ENCODE data around the gene NBEAL1.

Gene NBEAL1

GRCh38 chr2:203070701-203071100 is 56.0 kb downstream of the NBEAL1 start:
- Histone ChIP-seq H3K4ac (ENCODE audit: low read length) (no peak overlapping the region), H3K18ac (ENCODE audit: low read length) (no peak overlapping the region), H3K9ac (ENCODE audit: low read depth, low read length, poor library complexity) (no peak overlapping the region), H3K14ac (ENCODE audit: low read length) (no peak overlapping the region), H3K23ac (ENCODE audit: low read depth, low read length, poor library complexity) (no peak overlapping the region), H3K27ac (replicated peaks; ENCODE audit: low read length) (no peak overlapping the region), H2BK15ac (ENCODE audit: low read length) (no peak overlapping the region), H3K9me3 (replicated peaks in 1 of 2; ENCODE audit: control insufficient read depth in 2 of 2, insufficient read depth in 1 of 2, low read depth in 1 of 2, low read length in 2 of 2) (peaks cover 3 to 26% of the 10 kb centered on the region in 2 donors), H3K4me1 (ENCODE audit: control insufficient read depth in 2 of 2, insufficient read depth in 1 of 2, low read depth in 1 of 2, low read length in 2 of 2) (no peaks in the 10 kb centered on the region), H4K8ac (ENCODE audit: low read depth, low read length) (no peak overlapping the region), H2AFZ (ENCODE audit: low read length) (no peak overlapping the region), H2BK5ac (ENCODE audit: low read length) (no peak overlapping the region), H2BK12ac (ENCODE audit: low read length) (no peak overlapping the region), H4K91ac (ENCODE audit: low read depth, low read length, poor library complexity) (no peak overlapping the region), H2AK5ac (ENCODE audit: low read depth, low read length) (no peak overlapping the region), H2BK120ac (ENCODE audit: low read depth, low read length) (no peak overlapping the region), H3K4me2 (ENCODE audit: insufficient read depth, low read length, poor library complexity, severe bottlenecking) (no peak overlapping the region), H3K4me3 (ENCODE audit: low read length in 2 of 2) (no peak overlapping the region), H3K79me1 (ENCODE audit: low read depth, low read length) (no peaks in the 10 kb centered on the region), H3K36me3 (replicated peaks in 1 of 2; ENCODE audit: control insufficient read depth in 2 of 2, insufficient read depth in 2 of 2, low read length in 2 of 2) (peaks cover 2 to 20% of the 10 kb centered on the region in 2 donors), H3K27me3 (ENCODE audit: control insufficient read depth in 3 of 3, insufficient read depth in 3 of 3, low read depth in 1 of 3, low read length in 3 of 3) (no peaks in the 10 kb centered on the region)
- no CpG with 5 or more reads among the region's 2 CpGs for WGBS, 2 donors (ENCODE audit: extremely low coverage in 2 of 2, insufficient read length in 2 of 2, insufficient replicate concordance in 1 of 2)
- DNase-seq (ENCODE audit: low spot score), result no peak

- no peak overlapping the region for H4K8ac ChIP-seq (ENCODE audit: low read depth, low read length)
Observed at GRCh38 chr2:203071148-203071547, 56.5 kb downstream of the NBEAL1 start.

GRCh38 chr2:203072371-203072770 is 57.7 kb downstream of the NBEAL1 start:
- Histone ChIP-seq H4K8ac (ENCODE audit: low read depth, low read length) (no peak overlapping the region), H3K18ac (ENCODE audit: low read length) (no peak overlapping the region), H3K27ac (replicated peaks; ENCODE audit: low read length) (no peak overlapping the region), H3K4ac (ENCODE audit: low read length) (no peak overlapping the region), H3K9me3 (replicated peaks in 1 of 2; ENCODE audit: control insufficient read depth in 2 of 2, insufficient read depth in 1 of 2, low read depth in 1 of 2, low read length in 2 of 2) (peaks cover 3 to 23% of the 10 kb centered on the region in 2 donors), H3K9ac (ENCODE audit: low read depth, low read length, poor library complexity) (no peak overlapping the region), H2BK120ac (ENCODE audit: low read depth, low read length) (no peak overlapping the region), H3K27me3 (ENCODE audit: control insufficient read depth in 3 of 3, insufficient read depth in 3 of 3, low read depth in 1 of 3, low read length in 3 of 3) (no peaks in the 10 kb centered on the region), H2BK5ac (ENCODE audit: low read length) (no peak overlapping the region), H3K23ac (ENCODE audit: low read depth, low read length, poor library complexity) (no peak overlapping the region), H3K4me1 (ENCODE audit: control insufficient read depth in 2 of 2, insufficient read depth in 1 of 2, low read depth in 1 of 2, low read length in 2 of 2) (no peaks in the 10 kb centered on the region), H3K4me3 (ENCODE audit: low read length in 2 of 2) (no peak overlapping the region), H3K14ac (ENCODE audit: low read length) (no peak overlapping the region), H3K36me3 (replicated peaks in 1 of 2; ENCODE audit: control insufficient read depth in 2 of 2, insufficient read depth in 2 of 2, low read length in 2 of 2) (peaks cover 2 to 20% of the 10 kb centered on the region in 2 donors), H4K91ac (ENCODE audit: low read depth, low read length, poor library complexity) (no peak overlapping the region), H2AFZ (ENCODE audit: low read length) (no peak overlapping the region), H2AK5ac (ENCODE audit: low read depth, low read length) (no peak overlapping the region), H3K79me1 (ENCODE audit: low read depth, low read length) (no peaks in the 10 kb centered on the region), H2BK15ac (ENCODE audit: low read length) (no peak overlapping the region), H3K4me2 (ENCODE audit: insufficient read depth, low read length, poor library complexity, severe bottlenecking) (no peak overlapping the region), H2BK12ac (ENCODE audit: low read length) (no peak overlapping the region)
- DNase-seq (ENCODE audit: low spot score), result no peak

More at GRCh38 chr2:203071148-203071547, 56.5 kb downstream of the NBEAL1 start:
- no peak overlapping the region for H2BK120ac ChIP-seq (ENCODE audit: low read depth, low read length)
- H3K23ac ChIP-seq (ENCODE audit: low read depth, low read length, poor library complexity), result no peak overlapping the region
- H4K91ac ChIP-seq (ENCODE audit: low read depth, low read length, poor library complexity), result no peak overlapping the region
- no peak overlapping the region for H3K4ac ChIP-seq (ENCODE audit: low read length)
- H2AFZ ChIP-seq (ENCODE audit: low read length), result no peak overlapping the region
- no peak overlapping the region for H2BK5ac ChIP-seq (ENCODE audit: low read length)
- H3K18ac ChIP-seq (ENCODE audit: low read length), result no peak overlapping the region
- peaks cover 3 to 23% of the 10 kb centered on the region in 2 donors for H3K9me3 ChIP-seq (replicated peaks in 1 of 2; ENCODE audit: control insufficient read depth in 2 of 2, insufficient read depth in 1 of 2, low read depth in 1 of 2, low read length in 2 of 2)
- H3K36me3 ChIP-seq (replicated peaks in 1 of 2; ENCODE audit: control insufficient read depth in 2 of 2, insufficient read depth in 2 of 2, low read length in 2 of 2), result peaks cover 2 to 20% of the 10 kb centered on the region in 2 donors
- no peak overlapping the region for H3K14ac ChIP-seq (ENCODE audit: low read length)
- no peak overlapping the region for H3K27ac ChIP-seq (replicated peaks; ENCODE audit: low read length)
- no peak overlapping the region for H3K4me2 ChIP-seq (ENCODE audit: insufficient read depth, low read length, poor library complexity, severe bottlenecking)
- H2BK15ac ChIP-seq (ENCODE audit: low read length), result no peak overlapping the region
- DNase-seq (ENCODE audit: low spot score), result no peak
- no peaks in the 10 kb centered on the region for H3K4me1 ChIP-seq (ENCODE audit: control insufficient read depth in 2 of 2, insufficient read depth in 1 of 2, low read depth in 1 of 2, low read length in 2 of 2)
- no peak overlapping the region for H3K9ac ChIP-seq (ENCODE audit: low read depth, low read length, poor library complexity)
- H3K4me3 ChIP-seq (ENCODE audit: low read length in 2 of 2), result no peak overlapping the region
- H3K79me1 ChIP-seq (ENCODE audit: low read depth, low read length), result no peaks in the 10 kb centered on the region
- H2AK5ac ChIP-seq (ENCODE audit: low read depth, low read length), result no peak overlapping the region
- no peaks in the 10 kb centered on the region for H3K27me3 ChIP-seq (ENCODE audit: control insufficient read depth in 3 of 3, insufficient read depth in 3 of 3, low read depth in 1 of 3, low read length in 3 of 3)
- H2BK12ac ChIP-seq (ENCODE audit: low read length), result no peak overlapping the region

GRCh38 chr2:203077451-203077850 is 62.8 kb downstream of the NBEAL1 start:
- no peak overlapping the region for H3K23ac ChIP-seq (ENCODE audit: low read depth, low read length, poor library complexity)
- WGBS, 2 donors (ENCODE audit: extremely low coverage in 2 of 2, insufficient read length in 2 of 2, insufficient replicate concordance in 1 of 2), result no CpG with 5 or more reads among the region's 3 CpGs

More at GRCh38 chr2:203077451-203077850, 62.8 kb downstream of the NBEAL1 start:
- Histone ChIP-seq H2AK5ac (ENCODE audit: low read depth, low read length) (no peak overlapping the region), H2BK5ac (ENCODE audit: low read length) (no peak overlapping the region), H3K79me1 (ENCODE audit: low read depth, low read length) (no peaks in the 10 kb centered on the region), H2BK120ac (ENCODE audit: low read depth, low read length) (no peak overlapping the region), H3K27me3 (ENCODE audit: control insufficient read depth in 3 of 3, insufficient read depth in 3 of 3, low read depth in 1 of 3, low read length in 3 of 3) (no peaks in the 10 kb centered on the region), H4K8ac (ENCODE audit: low read depth, low read length) (no peak overlapping the region), H3K4ac (ENCODE audit: low read length) (no peak overlapping the region), H2AFZ (ENCODE audit: low read length) (no peak overlapping the region), H3K18ac (ENCODE audit: low read length) (no peak overlapping the region), H3K4me2 (ENCODE audit: insufficient read depth, low read length, poor library complexity, severe bottlenecking) (no peak overlapping the region), H2BK15ac (ENCODE audit: low read length) (no peak overlapping the region), H4K91ac (ENCODE audit: low read depth, low read length, poor library complexity) (no peak overlapping the region), H3K4me1 (ENCODE audit: control insufficient read depth in 2 of 2, insufficient read depth in 1 of 2, low read depth in 1 of 2, low read length in 2 of 2) (no peaks in the 10 kb centered on the region), H3K9ac (ENCODE audit: low read depth, low read length, poor library complexity) (no peak overlapping the region), H3K9me3 (replicated peaks in 1 of 2; ENCODE audit: control insufficient read depth in 2 of 2, insufficient read depth in 1 of 2, low read depth in 1 of 2, low read length in 2 of 2) (peaks cover 1 to 12% of the 10 kb centered on the region in 2 donors), H3K4me3 (ENCODE audit: low read length in 2 of 2) (no peak overlapping the region), H3K14ac (ENCODE audit: low read length) (no peak overlapping the region), H3K27ac (replicated peaks; ENCODE audit: low read length) (no peak overlapping the region), H2BK12ac (ENCODE audit: low read length) (no peak overlapping the region), H3K36me3 (replicated peaks in 1 of 2; ENCODE audit: control insufficient read depth in 2 of 2, insufficient read depth in 2 of 2, low read length in 2 of 2) (peaks cover 2 to 17% of the 10 kb centered on the region in 2 donors)
- no peak for DNase-seq (ENCODE audit: low spot score)
